PC-9 (cell line): ENCODE measurements around the gene TRIM69. TPM values are rescaled to one million over a fixed set of nuclear protein-coding genes. Genes with fewer than 3 reads are reported as not detected.

Experiments
- BruUV-seq: library from RNA; stranded (reverse); fragments of 400-500 nt; replicated peaks from 2 replicates; lab custom pipeline; 2021; lab: Mats Ljungman, UMichigan
- CTCF ChIA-PET: fragments of 300-600 bp; sonication (Branson Sonifier 250); formaldehyde crosslinking; loops from one replicate; lab custom pipeline; 2022; ENCODE audit warnings: antibody characterized with exemption; lab: Charles Lee
- POLR2A ChIA-PET: fragments of 300-600 bp; sonication (Branson Sonifier 250); formaldehyde crosslinking; loops from one replicate; lab custom pipeline; 2022; ENCODE audit warnings: antibody characterized with exemption; ENCODE audit not compliant: unreplicated experiment; lab: Charles Lee
- DNase-seq, 2 experiments: peaks; one replicate each; pipeline versions ENCODE4 v3.0.0 to v3.0.0-alpha.2; 2015 to 2022; ENCODE audit warnings: mixed read lengths in 1 of 2
- H2AFZ ChIP-seq: fragments of 200-600 bp; sonication (generic); 2 replicates; pipeline ENCODE4 v1.8.1; 2017; ENCODE audit warnings: antibody characterized with exemption
- H3F3A ChIP-seq: fragments of 200-600 bp; sonication (generic); 2 replicates; pipeline ENCODE4 v1.8.1; 2017; ENCODE audit warnings: antibody characterized with exemption, mild to moderate bottlenecking, low read depth; ENCODE audit not compliant: insufficient read depth
- H3K27ac ChIP-seq: fragments of 200-600 bp; sonication (generic); 2 replicates; pipeline ENCODE4 v1.6.1; 2016; ENCODE audit warnings: mixed run types
- H3K27me3 ChIP-seq: fragments of 200-600 bp; sonication (generic); 2 replicates; pipeline ENCODE4 v1.6.1; 2016; ENCODE audit warnings: low read depth, mixed run types; ENCODE audit not compliant: insufficient read depth
- H3K36me3 ChIP-seq: fragments of 200-600 bp; sonication (generic); 2 replicates; pipeline ENCODE4 v1.6.1; 2016; ENCODE audit warnings: low read depth, mixed run types
- H3K4me1 ChIP-seq: fragments of 200-600 bp; sonication (generic); replicated peaks from 2 replicates; pipeline ENCODE4 v1.6.1; 2016; ENCODE audit warnings: mixed run types; ENCODE audit not compliant: insufficient read depth
- H3K4me2 ChIP-seq: fragments of 200-600 bp; sonication (generic); 2 replicates; pipeline ENCODE4 v1.6.1; 2017; ENCODE audit warnings: mixed run types
- H3K4me3 ChIP-seq: fragments of 200-600 bp; sonication (generic); 2 replicates; pipeline ENCODE4 v1.6.1; 2016; ENCODE audit warnings: mixed run types
- H3K79me2 ChIP-seq: fragments of 200-600 bp; sonication (generic); 2 replicates; pipeline ENCODE4 v1.6.1; 2017; ENCODE audit warnings: low read depth, mixed run types
- H3K9me2 ChIP-seq: fragments of 200-600 bp; sonication (generic); 2 replicates; pipeline ENCODE4 v1.8.1; 2017; ENCODE audit warnings: mild to moderate bottlenecking; ENCODE audit not compliant: insufficient read depth
- H3K9me3 ChIP-seq: fragments of 200-600 bp; sonication (generic); 2 replicates; pipeline ENCODE4 v1.8.1; 2016; ENCODE audit warnings: low read depth; ENCODE audit not compliant: insufficient read depth
- H4K20me1 ChIP-seq: fragments of 200-600 bp; sonication (generic); 2 replicates; pipeline ENCODE4 v1.8.1; 2017; ENCODE audit not compliant: insufficient read depth
- EZH2 ChIP-seq: fragments of 200-600 bp; sonication (generic); IDR thresholded peaks from 2 replicates; pipeline ENCODE4 v1.8.0; 2017; ENCODE audit warnings: antibody characterized with exemption, low read depth
- intact Hi-C: fragments of 100-400 bp; cut with micrococcal nuclease; formaldehyde crosslinking; loops from one replicate; pipeline ENCODE4 v1.10.0; 2022; ENCODE audit not compliant: unreplicated experiment
- total RNA-seq: library from RNA; stranded (reverse); gene quantifications from 2 replicates; pipeline ENCODE4 v1.2.3, GENCODE V29; 2021
- TF ChIP-seq, protein P1 (sequence below): fragments of 200-600 bp; sonication (generic); conservative IDR thresholded peaks from 2 replicates; pipeline ENCODE4 v1.6.1; 2017; ENCODE audit warnings: mixed run types, antibody characterized with exemption, mild to moderate bottlenecking, moderate library complexity

Gene TRIM69
- total RNA-seq, 1 experiment from 2014 or later = 17.4 TPM

DNA sequence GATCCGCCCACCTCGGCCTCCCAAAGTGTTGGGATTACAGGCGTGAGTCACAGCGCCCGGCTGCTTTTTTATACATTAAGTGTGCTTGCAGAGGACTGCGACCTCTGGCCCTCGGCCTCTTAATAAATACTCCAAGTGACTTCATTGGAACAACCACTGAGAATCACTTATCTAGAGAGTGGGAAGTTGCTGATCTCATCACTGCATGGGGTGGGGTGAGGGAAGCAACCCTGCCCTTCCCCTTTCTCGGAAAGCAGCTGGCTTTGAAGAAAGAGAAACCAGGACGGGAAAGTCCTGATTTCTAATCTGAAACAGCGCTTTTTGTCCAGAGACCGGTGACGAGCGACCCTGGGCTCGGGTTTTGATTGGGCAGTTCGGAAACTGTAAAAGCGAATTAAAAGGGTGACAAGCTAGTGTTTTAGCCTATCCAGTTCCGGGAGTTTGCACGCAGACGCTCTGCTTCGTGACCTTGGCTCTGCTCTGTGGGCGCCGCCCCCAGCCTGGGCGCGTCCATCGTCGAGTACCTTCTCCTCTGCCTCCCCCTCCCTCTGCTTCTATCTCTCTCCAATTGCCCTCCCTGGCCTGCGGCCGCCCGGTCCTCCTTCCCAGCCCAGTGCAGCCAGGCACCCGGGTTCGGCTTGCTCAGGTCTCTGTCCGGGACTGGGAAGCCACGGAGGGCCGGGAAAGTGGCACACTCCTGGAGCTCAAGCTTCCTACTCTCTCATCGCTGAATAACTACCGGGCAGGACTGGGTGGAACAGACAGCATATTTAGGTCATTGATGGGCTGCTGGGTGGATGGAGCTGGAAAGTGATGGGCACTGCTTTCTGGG is 7.5 kb upstream of the TRIM69 start:
- Histone ChIP-seq H3F3A (peaks cover 31% of the 10 kb centered on the region; the same call in 1 of the 2 replicates), H3K79me2 (peaks cover 12% of the 10 kb centered on the region), H3K9me3 (no peaks in the 10 kb centered on the region), H3K4me3 (peak overlapping the region; percentile 88), H3K27ac (peak overlapping the region; percentile 91), H3K4me1 (peaks cover 35% of the 10 kb centered on the region), H3K9me2 (no peaks in the 10 kb centered on the region), H3K4me2 (peak overlapping the region; percentile 94), H4K20me1 (no peaks in the 10 kb centered on the region), H2AFZ (peak overlapping the region; percentile 93), H3K27me3 (no peaks in the 10 kb centered on the region), H3K36me3 (no peaks in the 10 kb centered on the region)
- ChIA-PET CTCF (interaction anchor here (0.6 to 1.0 kb wide), 4 partner anchors 9 to 644 kb away, joined by 3 to 6 read pairs (median 4); partner anchors contain the start of genes B2M, PATL2 and SPG11), POLR2A (interaction anchor here (0.5 to 1.0 kb wide), 9 partner anchors 9 to 293 kb away, joined by 3 to 13 read pairs (median 4); partner anchors contain the start of genes B2M and PATL2)
- DNase-seq = peak; percentile 90 to 92
- TF ChIP-seq, protein P1, sequence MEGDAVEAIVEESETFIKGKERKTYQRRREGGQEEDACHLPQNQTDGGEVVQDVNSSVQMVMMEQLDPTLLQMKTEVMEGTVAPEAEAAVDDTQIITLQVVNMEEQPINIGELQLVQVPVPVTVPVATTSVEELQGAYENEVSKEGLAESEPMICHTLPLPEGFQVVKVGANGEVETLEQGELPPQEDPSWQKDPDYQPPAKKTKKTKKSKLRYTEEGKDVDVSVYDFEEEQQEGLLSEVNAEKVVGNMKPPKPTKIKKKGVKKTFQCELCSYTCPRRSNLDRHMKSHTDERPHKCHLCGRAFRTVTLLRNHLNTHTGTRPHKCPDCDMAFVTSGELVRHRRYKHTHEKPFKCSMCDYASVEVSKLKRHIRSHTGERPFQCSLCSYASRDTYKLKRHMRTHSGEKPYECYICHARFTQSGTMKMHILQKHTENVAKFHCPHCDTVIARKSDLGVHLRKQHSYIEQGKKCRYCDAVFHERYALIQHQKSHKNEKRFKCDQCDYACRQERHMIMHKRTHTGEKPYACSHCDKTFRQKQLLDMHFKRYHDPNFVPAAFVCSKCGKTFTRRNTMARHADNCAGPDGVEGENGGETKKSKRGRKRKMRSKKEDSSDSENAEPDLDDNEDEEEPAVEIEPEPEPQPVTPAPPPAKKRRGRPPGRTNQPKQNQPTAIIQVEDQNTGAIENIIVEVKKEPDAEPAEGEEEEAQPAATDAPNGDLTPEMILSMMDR = no peak
- no peak for TF ChIP-seq EZH2
- no TSS peak for BruUV-seq
- intact Hi-C loops = loop anchor here (1.0 to 5.0 kb wide), 3 partner anchors 65 to 571 kb away; partner anchors contain the start of gene SPG11

DNA sequence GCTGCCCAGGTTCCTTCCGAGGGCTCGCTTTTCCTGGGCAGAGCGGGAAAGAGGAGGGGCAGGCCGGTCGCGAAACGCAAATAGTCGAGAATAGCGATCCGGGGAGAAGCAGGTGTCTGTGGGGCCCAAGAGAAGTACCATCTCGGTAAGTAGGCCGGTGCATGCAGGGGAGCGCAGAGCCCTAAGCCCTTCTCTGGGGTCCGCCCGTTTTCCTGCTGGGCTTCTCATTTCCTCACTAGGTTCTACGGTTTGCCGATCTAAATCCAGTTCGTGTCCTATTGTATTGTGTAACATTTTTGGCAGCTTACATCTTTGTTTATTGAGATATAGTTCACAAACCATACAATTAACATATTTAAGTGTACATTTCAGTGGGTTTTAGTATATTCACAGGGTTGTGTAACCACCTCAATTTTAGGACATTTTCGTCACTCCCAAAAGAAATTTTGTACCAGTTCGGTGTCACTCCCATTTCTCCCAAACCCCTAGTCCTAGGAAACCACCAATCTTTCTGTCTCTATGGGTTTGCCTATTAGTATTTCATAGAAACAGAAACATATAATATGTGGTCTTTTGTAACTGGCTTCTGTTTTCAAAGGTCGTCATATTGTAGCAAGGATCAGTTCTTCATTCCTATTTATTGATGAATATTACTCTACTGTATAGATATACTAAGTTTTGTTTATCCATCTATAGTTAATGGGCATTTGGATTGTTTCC is 6.8 kb upstream of the TRIM69 start:
- Histone ChIP-seq H3K4me1 (peaks cover 35% of the 10 kb centered on the region), H3K36me3 (no peaks in the 10 kb centered on the region), H3K4me2 (peak overlapping the region; percentile 94), H3K9me2 (no peaks in the 10 kb centered on the region), H2AFZ (peak overlapping the region; percentile 93), H3K4me3 (peak overlapping the region; percentile 88), H3K79me2 (peaks cover 12% of the 10 kb centered on the region), H3F3A (peaks cover 31% of the 10 kb centered on the region; the same call in 1 of the 2 replicates), H3K9me3 (no peaks in the 10 kb centered on the region), H3K27ac (peak overlapping the region; percentile 91), H4K20me1 (no peaks in the 10 kb centered on the region), H3K27me3 (no peaks in the 10 kb centered on the region)
- TF ChIP-seq, protein P1 = no peak
- TF ChIP-seq EZH2 = no peak
- CTCF ChIA-PET = interaction anchor here (1.0 kb wide), 3 partner anchors 8 to 66 kb away, joined by 3 to 6 read pairs (median 3); partner anchors contain the start of genes B2M, PATL2 and SPG11
- intact Hi-C loops = loop anchor here (1.0 to 5.0 kb wide), 3 partner anchors 66 to 572 kb away; partner anchors contain the start of gene SPG11
- no peak for DNase-seq
- POLR2A ChIA-PET = interaction anchor here (0.7 to 1.0 kb wide), 4 partner anchors 17 to 173 kb away, joined by 3 to 8 read pairs (median 4); partner anchors contain the start of genes B2M and PATL2
- BruUV-seq = no TSS peak
